Naive thymus-derived CD4-positive, alpha-beta T cell (primary cell): ENCODE measurements around the gene LPO. TPM values are rescaled to one million over a fixed set of nuclear protein-coding genes. Genes with fewer than 3 reads are reported as not detected.
A peak's percentile ranks its signal among the peaks of the same experiment; 100 is the strongest.

ENCODE experiments used
- ATAC-seq: fragments of 150-1000 bp; cut with Tn5 transposase; 2 replicates; pipeline ENCODE4 v1.10.0; 2021; ENCODE audit warnings: mild to moderate bottlenecking, moderate library complexity
- CTCF ChIA-PET: fragments of 350-600 bp; sonication (Branson Sonifier 250); formaldehyde crosslinking; loops from one replicate; lab custom pipeline; 2021; ENCODE audit warnings: antibody characterized with exemption; lab: Charles Lee
- POLR2A ChIA-PET: fragments of 350-600 bp; sonication (Branson Sonifier 250); formaldehyde crosslinking; loops from one replicate; lab custom pipeline; 2021; ENCODE audit warnings: antibody characterized with exemption, inconsistent platforms; lab: Charles Lee
- DNase-seq, 9 donors: peaks; one replicate each; pipeline versions ENCODE4 v3.0.0 to v3.0.0-alpha.2; 2020 to 2022; ENCODE audit warnings: mixed read lengths in 1 of 9
- H3K27ac ChIP-seq: one replicate; pipeline ENCODE4 v1.7.0; 2013; ENCODE audit warnings: mild to moderate bottlenecking, low read depth, low read length, moderate library complexity
- H3K27me3 ChIP-seq, 2 donors: one replicate each; pipeline ENCODE4 v1.7.0; 2013; ENCODE audit warnings: low read length in 2 of 2, mild to moderate bottlenecking in 2 of 2, moderate library complexity in 2 of 2; ENCODE audit not compliant: control insufficient read depth in 2 of 2, insufficient read depth in 2 of 2
- H3K36me3 ChIP-seq, 3 experiments: 1 replicate in 2 of 3; 2 replicates in 1 of 3; pipeline ENCODE4 v1.7.0; 2013; ENCODE audit warnings: low read length in 3 of 3, mild to moderate bottlenecking in 3 of 3, moderate library complexity in 1 of 3; ENCODE audit not compliant: insufficient read depth in 3 of 3, control insufficient read depth in 2 of 3
- H3K4me1 ChIP-seq, 2 donors: one replicate each; pipeline ENCODE4 v1.7.0; 2013; ENCODE audit warnings: low read length in 2 of 2, mild to moderate bottlenecking in 2 of 2, moderate library complexity in 1 of 2; ENCODE audit not compliant: control insufficient read depth in 2 of 2, insufficient read depth in 2 of 2
- H3K4me3 ChIP-seq: 2 replicates; pipeline ENCODE4 v1.7.0; 2013; ENCODE audit warnings: mild to moderate bottlenecking, low read length
- H3K9me3 ChIP-seq, 3 experiments: 1 replicate in 2 of 3; 2 replicates in 1 of 3; pipeline ENCODE4 v1.7.0; 2013; ENCODE audit warnings: low read length in 3 of 3; ENCODE audit not compliant: control insufficient read depth in 2 of 3
- H3K27ac Mint-ChIP-seq, 9 donors: one replicate each; pipeline ENCODE4 v1.8.0; 2020 to 2022; ENCODE audit warnings: mixed read lengths in 9 of 9, mild to moderate bottlenecking in 8 of 9, moderate library complexity in 5 of 9, inconsistent platforms in 2 of 9
- H3K27me3 Mint-ChIP-seq, 5 donors: one replicate each; pipeline ENCODE4 v1.8.0; 2021 to 2022; ENCODE audit warnings: mixed read lengths in 5 of 5, mild to moderate bottlenecking in 1 of 5
- H3K36me3 Mint-ChIP-seq, 5 donors: one replicate each; pipeline ENCODE4 v1.8.0; 2020 to 2022; ENCODE audit warnings: mixed read lengths in 5 of 5, mild to moderate bottlenecking in 3 of 5, inconsistent platforms in 1 of 5
- H3K4me1 Mint-ChIP-seq, 7 donors: one replicate each; pipeline ENCODE4 v1.8.0; 2020 to 2022; ENCODE audit warnings: mixed read lengths in 7 of 7, mild to moderate bottlenecking in 3 of 7, inconsistent platforms in 1 of 7
- H3K4me3 Mint-ChIP-seq, 10 donors: one replicate each; pipeline ENCODE4 v1.8.0; 2020 to 2022; ENCODE audit warnings: mild to moderate bottlenecking in 10 of 10, mixed read lengths in 10 of 10, moderate library complexity in 6 of 10, inconsistent platforms in 2 of 10
- H3K9me3 Mint-ChIP-seq, 11 donors: one replicate each; pipeline ENCODE4 v1.8.0; 2020 to 2022; ENCODE audit warnings: mixed read lengths in 11 of 11, mild to moderate bottlenecking in 4 of 11, inconsistent platforms in 1 of 11, moderate library complexity in 1 of 11
- intact Hi-C, 2 donors: fragments of 100-400 bp; cut with micrococcal nuclease; formaldehyde crosslinking; loops; one replicate each; pipeline ENCODE4 v1.15.1; 2023
- polyA plus RNA-seq, 2 donors: library from polyadenylated mRNA; unstranded; fragments of 300-500 nt; fragmentation: Illumina TruSeq; gene quantifications; one replicate each; pipeline ENCODE4 v1.2.3, GENCODE V29; 2021
- total RNA-seq, 6 experiments: library from RNA in 5 of 6; stranded (reverse) in 5 of 6; gene quantifications; 1 replicate in 5 of 6; 2 replicates in 1 of 6; pipeline ENCODE4 v1.2.3 and lab custom pipeline; 2021 to 2026

LPO gene
- total RNA-seq (under 1 TPM in 2 of 5 experiments, not detected in 3; 0.13 to 0.15 TPM), polyA plus RNA-seq (not detected), total RNA-seq (lab: John Stamatoyannopoulos, UW) (not detected)

DNA sequence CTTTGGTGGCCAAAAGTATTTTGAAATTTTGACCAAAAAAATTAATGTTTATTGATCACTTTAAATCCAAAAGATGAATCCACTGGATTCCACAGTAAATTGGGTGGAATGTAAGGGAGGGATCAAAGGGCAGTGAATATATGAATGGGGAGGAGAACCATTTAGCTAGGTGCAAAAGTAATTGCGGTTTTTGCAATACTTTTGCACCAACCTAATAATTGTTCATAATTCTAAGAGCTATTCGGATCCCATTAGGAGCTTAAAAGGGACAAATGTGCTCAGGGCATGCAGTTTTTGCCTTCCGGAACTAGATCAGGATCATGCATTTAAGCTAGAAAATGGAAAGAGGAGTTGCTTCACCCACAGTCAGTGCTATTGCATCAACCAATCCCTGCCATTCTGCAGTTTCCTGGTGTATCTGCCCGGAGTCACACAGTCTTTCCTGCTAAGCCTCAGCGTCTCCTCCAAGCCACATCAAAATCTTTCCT, at the start of gene LPO:
Gene LPO (plus strand): TSS at position 438 of the 488 bp plus-strand sequence. CDS start 4,396 bp downstream, outside the sequence.
- CTCF ChIA-PET = interaction anchor here (0.6 to 2.4 kb wide), 4 partner anchors 10 to 224 kb away, joined by 3 to 6 read pairs (median 4); no protein-coding TSS in a partner anchor
- H3K4me3 ChIP-seq = no peak within 1 kb of the TSS
- H3K9me3 Mint-ChIP-seq = no peaks in the 10 kb centered on the region
- DNase-seq = no peak
- H3K36me3 ChIP-seq = no peaks in the 10 kb centered on the region
- ATAC-seq = no peak
- no peaks in the 10 kb centered on the region for H3K4me1 ChIP-seq
- no peak within 1 kb of the TSS for H3K27ac ChIP-seq
- no peaks in the 10 kb centered on the region for H3K9me3 ChIP-seq
- no peaks in the 10 kb centered on the region for H3K36me3 Mint-ChIP-seq
- H3K4me1 Mint-ChIP-seq = no peaks in the 10 kb centered on the region
- H3K27me3 ChIP-seq = no peaks in the 10 kb centered on the region
- intact Hi-C loops = no loop called here
- H3K27me3 Mint-ChIP-seq = peaks cover 31 to 80% (median 35%) of the 10 kb centered on the region in 5 donors
- H3K4me3 Mint-ChIP-seq = no peak within 1 kb of the TSS
- POLR2A ChIA-PET = interaction anchor here (0.7 kb wide), 1 partner anchor 99 kb away, joined by 3 read pairs; no protein-coding TSS in a partner anchor
- H3K27ac Mint-ChIP-seq = peak within 1 kb of the TSS in 1 of 9 donors; percentile 43

DNA sequence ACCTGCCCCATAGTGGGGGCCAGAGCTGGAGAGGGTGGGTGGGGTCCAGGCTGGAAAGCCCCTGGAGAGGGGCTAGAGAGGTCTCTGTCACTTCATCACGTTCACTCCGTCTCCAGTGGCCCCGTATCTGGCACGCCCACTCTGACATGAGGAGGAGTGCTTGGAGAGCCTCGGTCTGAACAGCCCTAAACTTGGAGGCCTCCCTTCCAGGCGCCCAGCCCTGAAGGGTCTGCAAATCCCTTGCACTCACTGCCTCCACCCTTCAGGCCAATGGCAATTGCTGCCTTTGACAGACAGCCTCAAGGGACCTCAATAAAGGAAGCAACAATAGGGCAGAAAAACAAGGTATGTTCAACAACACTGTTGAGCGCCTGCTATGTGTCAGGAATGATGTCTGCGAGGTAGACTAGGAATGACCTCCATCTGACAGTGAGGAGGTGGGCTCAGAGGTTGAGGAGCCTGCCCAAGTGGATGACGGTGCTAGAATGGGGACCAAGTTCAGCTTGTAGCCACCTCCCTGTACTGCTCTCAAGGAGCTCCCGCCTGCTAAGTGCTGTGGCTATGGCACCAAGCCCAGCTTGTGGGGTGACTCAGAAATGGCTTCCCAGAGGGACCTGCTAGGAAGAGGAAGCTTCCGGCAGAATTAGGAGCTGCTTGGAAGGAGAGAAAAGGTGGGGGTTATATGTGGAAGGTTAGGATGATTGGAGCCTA, 48.8 kb upstream of the LPO start:
- Mint-ChIP-seq H3K4me1 (peaks cover 0 to 9% (median 2%) of the 10 kb centered on the region in 7 donors), H3K36me3 (no peaks in the 10 kb centered on the region), H3K27ac (no peak overlapping the region), H3K4me3 (no peak overlapping the region), H3K27me3 (peaks cover 5 to 18% (median 10%) of the 10 kb centered on the region in 5 donors), H3K9me3 (no peaks in the 10 kb centered on the region)
- Histone ChIP-seq H3K36me3 (no peaks in the 10 kb centered on the region), H3K9me3 (no peaks in the 10 kb centered on the region), H3K4me1 (no peaks in the 10 kb centered on the region), H3K4me3 (no peak overlapping the region), H3K27me3 (no peaks in the 10 kb centered on the region), H3K27ac (no peak overlapping the region)
- intact Hi-C loops = no loop called here
- CTCF ChIA-PET = interaction anchor here (1.4 kb wide), 1 partner anchor 17 kb away, joined by 3 read pairs; no protein-coding TSS in a partner anchor
- POLR2A ChIA-PET = no interaction called here
- no peak for ATAC-seq
- DNase-seq = no peak

DNA sequence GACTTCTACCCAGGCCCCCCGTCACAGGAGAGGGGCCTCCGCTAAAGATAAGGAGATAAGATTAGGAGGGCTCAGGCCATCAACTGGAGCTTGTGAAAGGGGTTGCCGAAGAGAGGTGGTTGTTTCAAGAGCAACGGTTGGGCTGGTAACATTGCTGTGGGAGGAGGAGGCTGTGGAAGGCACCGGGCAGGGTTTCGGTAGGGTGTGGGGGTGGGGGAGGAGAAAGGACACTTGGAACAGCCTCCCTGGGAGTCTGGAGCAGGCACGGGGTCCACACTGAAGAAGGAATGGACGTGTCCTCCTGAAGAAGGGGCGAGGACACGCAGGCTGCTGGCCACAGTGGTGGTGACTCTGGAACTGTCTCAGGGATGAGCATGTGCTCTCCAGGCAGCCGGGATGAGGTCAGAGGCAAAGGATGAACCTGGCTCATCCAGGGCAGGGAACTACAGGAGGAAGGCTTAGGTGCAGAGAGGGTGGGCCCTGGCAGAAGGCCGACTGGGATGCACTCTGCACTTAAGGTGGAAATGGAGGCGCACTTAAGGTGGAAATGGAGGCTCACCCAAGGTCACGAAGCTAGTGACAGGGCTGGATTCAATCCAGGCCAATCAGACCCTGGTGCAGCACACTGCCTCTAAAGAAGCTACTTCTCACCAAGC, 47.0 kb upstream of the LPO start:
- H3K4me1 Mint-ChIP-seq = peaks cover 0 to 2% (median 0%) of the 10 kb centered on the region in 7 donors
- H3K36me3 Mint-ChIP-seq = no peaks in the 10 kb centered on the region
- DNase-seq (no peak), ATAC-seq (no peak)
- H3K27me3 Mint-ChIP-seq = peaks cover 5 to 18% (median 10%) of the 10 kb centered on the region in 5 donors
- Histone ChIP-seq H3K4me3 (no peak overlapping the region), H3K27ac (no peak overlapping the region), H3K36me3 (no peaks in the 10 kb centered on the region), H3K4me1 (no peaks in the 10 kb centered on the region), H3K9me3 (no peaks in the 10 kb centered on the region), H3K27me3 (no peaks in the 10 kb centered on the region)
- no peak overlapping the region for H3K4me3 Mint-ChIP-seq
- ChIA-PET CTCF (interaction anchor here (0.6 to 1.4 kb wide), 3 partner anchors 18 to 287 kb away, joined by 3 to 5 read pairs (median 3); no protein-coding TSS in a partner anchor), POLR2A (no interaction called here)
- intact Hi-C loops = no loop called here
- peak overlapping the region in 1 of 9 donors; percentile 33 for H3K27ac Mint-ChIP-seq
- H3K9me3 Mint-ChIP-seq = peaks cover 0 to 1% (median 0%) of the 10 kb centered on the region in 11 donors

- DNase-seq (no peak), ATAC-seq (no peak)
- no peaks in the 10 kb centered on the region for H3K36me3 Mint-ChIP-seq
- no peaks in the 10 kb centered on the region for H3K27me3 ChIP-seq
- no peak within 1 kb of the TSS for H3K27ac ChIP-seq
- H3K4me1 ChIP-seq = no peaks in the 10 kb centered on the region
- no peak within 1 kb of the TSS for H3K27ac Mint-ChIP-seq
- no peak within 1 kb of the TSS for H3K4me3 ChIP-seq
- H3K27me3 Mint-ChIP-seq = peaks cover 7 to 14% (median 13%) of the 10 kb centered on the region in 5 donors
- intact Hi-C loops = no loop called here
- peaks cover 0 to 2% (median 0%) of the 10 kb centered on the region in 7 donors for H3K4me1 Mint-ChIP-seq
- POLR2A ChIA-PET = no interaction called here
- no peaks in the 10 kb centered on the region for H3K36me3 ChIP-seq
- H3K9me3 Mint-ChIP-seq = peaks cover 0 to 1% (median 0%) of the 10 kb centered on the region in 11 donors
- H3K9me3 ChIP-seq = no peaks in the 10 kb centered on the region
- CTCF ChIA-PET = no interaction called here
- no peak within 1 kb of the TSS for H3K4me3 Mint-ChIP-seq
These were observed 45.8 kb upstream of the LPO start, which contains the start of gene EPX for GRCh38 chr17:58192612-58193011. EPX (plus strand) TSS chr17:58192726; CDS start chr17:58192847, 121 bp downstream.

GRCh38 chr17:58193641-58194255, 44.6 kb upstream of the LPO start:
- Mint-ChIP-seq H3K36me3 (no peaks in the 10 kb centered on the region), H3K4me1 (peaks cover 0 to 2% (median 0%) of the 10 kb centered on the region in 7 donors), H3K4me3 (no peak overlapping the region), H3K9me3 (peaks cover 0 to 1% (median 0%) of the 10 kb centered on the region in 11 donors), H3K27ac (no peak overlapping the region), H3K27me3 (peaks cover 7 to 17% (median 12%) of the 10 kb centered on the region in 5 donors)
- no peak overlapping the region for H3K4me3 ChIP-seq
- H3K27ac ChIP-seq = no peak overlapping the region
- H3K36me3 ChIP-seq = no peaks in the 10 kb centered on the region
- DNase-seq (no peak), ATAC-seq (no peak)
- CTCF ChIA-PET = no interaction called here
- POLR2A ChIA-PET = interaction anchor here (0.7 kb wide), 1 partner anchor 96 kb away, joined by 3 read pairs; no protein-coding TSS in a partner anchor
- intact Hi-C loops = no loop called here
- no peaks in the 10 kb centered on the region for H3K9me3 ChIP-seq
- H3K27me3 ChIP-seq = no peaks in the 10 kb centered on the region
- H3K4me1 ChIP-seq = no peaks in the 10 kb centered on the region

DNA sequence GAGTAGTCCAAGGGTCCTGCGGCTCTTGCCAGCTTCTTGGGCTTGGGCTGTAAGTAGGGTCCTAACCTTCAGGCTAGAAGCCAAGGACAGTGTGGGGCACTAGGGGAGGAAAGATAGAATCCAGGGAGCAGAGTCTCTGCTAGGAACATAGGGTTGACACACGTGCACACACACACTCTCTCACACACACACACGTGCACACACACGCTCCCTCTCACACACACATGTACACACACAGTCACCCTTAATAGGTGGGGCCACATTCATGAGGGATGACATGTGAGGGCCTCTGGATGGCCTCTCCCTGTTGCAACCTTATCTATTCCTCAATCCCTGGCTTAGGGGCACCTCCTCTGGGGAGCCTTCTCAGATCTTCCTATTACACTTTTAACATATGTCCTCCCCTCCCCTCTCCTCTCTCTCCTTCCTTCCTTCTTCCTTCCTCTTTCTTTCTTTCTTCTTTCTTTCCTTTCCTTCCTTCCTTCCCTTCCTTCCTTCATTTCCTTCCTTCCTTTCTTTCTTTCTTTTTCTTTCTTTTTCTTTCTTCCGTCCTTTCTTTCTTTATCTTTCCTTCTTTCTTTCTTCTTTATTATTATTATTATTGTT, 42.8 kb upstream of the LPO start:
- no peak for ATAC-seq
- no peak overlapping the region for H3K27ac ChIP-seq
- CTCF ChIA-PET = no interaction called here

More for the DNA sequence above, 42.8 kb upstream of the LPO start:
- intact Hi-C loops = no loop called here
- no peaks in the 10 kb centered on the region for H3K9me3 ChIP-seq
- H3K4me3 ChIP-seq = no peak overlapping the region
- Mint-ChIP-seq H3K9me3 (peaks cover 0 to 1% (median 0%) of the 10 kb centered on the region in 11 donors), H3K27ac (no peak overlapping the region), H3K36me3 (no peaks in the 10 kb centered on the region), H3K27me3 (peaks cover 5 to 10% (median 8%) of the 10 kb centered on the region in 5 donors), H3K4me1 (peaks cover 0 to 4% (median 0%) of the 10 kb centered on the region in 7 donors), H3K4me3 (no peak overlapping the region)
- POLR2A ChIA-PET = no interaction called here
- H3K4me1 ChIP-seq = no peaks in the 10 kb centered on the region
- DNase-seq = no peak
- H3K36me3 ChIP-seq = no peaks in the 10 kb centered on the region
- no peaks in the 10 kb centered on the region for H3K27me3 ChIP-seq
